Measurements from ENCODE around the gene NMNAT1. TPM values are rescaled to one million over a fixed set of nuclear protein-coding genes. Genes with fewer than 3 reads are reported as not detected.
"Not testable (repeated sequence)": the region's sequence is repeated elsewhere in the genome, so short reads cannot be mapped to it uniquely, and the experiment has no call there.

NMNAT1 gene
- total and polyA plus RNA-seq, 5 donors = 13.1 to 19.1 (median 17.8) TPM

DNA sequence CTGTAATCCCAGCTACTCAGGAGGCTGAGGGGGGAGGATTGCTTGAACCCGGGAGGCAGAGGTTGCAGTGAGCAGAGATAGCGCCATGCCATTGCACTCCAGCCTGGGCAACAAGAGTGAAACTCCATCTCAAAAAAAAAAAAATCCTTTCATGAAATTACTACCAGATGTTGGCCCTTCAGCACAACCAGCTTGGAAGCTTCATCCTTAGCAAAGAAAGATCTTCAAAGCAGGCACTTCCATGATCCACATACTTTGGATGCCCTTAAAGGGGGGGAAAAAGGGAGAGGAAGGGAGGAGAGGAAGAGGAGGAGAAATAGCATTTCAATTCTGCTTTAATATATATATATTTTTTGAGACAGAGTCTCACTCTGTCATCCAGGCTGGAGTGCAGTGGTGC is 77.4 kb downstream of the NMNAT1 start:
- H3K4me1 ChIP-seq (ENCODE audit: control insufficient read depth, insufficient read depth, low read length); H3K27ac ChIP-seq (ENCODE audit: low read length); H3K9me3 ChIP-seq (ENCODE audit: control insufficient read depth, low read length); H3K4me3 ChIP-seq (ENCODE audit: low read length); H3K27me3 ChIP-seq (ENCODE audit: control insufficient read depth, insufficient read depth); DNase-seq; intact Hi-C loops (cut with DNase I); ATAC-seq: not testable (repeated sequence)
- WGBS = 64% methylated on average over 2 of the region's 2 CpGs

DNA sequence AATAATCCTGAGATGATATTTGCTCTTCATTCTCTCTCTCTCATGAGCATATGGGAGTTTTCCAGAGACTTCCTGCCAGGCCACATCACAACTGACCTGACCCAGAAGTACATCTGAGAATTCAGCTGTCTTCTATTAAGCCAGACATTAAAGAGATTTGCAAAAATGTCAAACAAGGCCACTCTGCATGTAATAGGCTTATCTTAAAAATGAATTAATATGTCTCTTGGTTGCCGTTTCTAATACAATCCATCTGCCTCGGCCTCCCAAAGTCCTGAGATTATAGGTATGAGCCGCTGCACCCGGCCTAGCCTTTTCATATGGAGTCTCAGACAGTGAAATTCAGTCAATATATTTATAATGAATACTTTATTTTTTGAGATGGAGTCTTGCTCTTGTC is 78.7 kb downstream of the NMNAT1 start:
- H3K27ac ChIP-seq (ENCODE audit: low read length); H3K27me3 ChIP-seq (ENCODE audit: control insufficient read depth, insufficient read depth); ATAC-seq; H3K4me3 ChIP-seq (ENCODE audit: low read length); H3K9me3 ChIP-seq (ENCODE audit: control insufficient read depth, low read length); DNase-seq; intact Hi-C loops (cut with DNase I); H3K4me1 ChIP-seq (ENCODE audit: control insufficient read depth, insufficient read depth, low read length): not testable (repeated sequence)
- 85% methylated on average over 4 of the region's 4 CpGs for WGBS

DNA sequence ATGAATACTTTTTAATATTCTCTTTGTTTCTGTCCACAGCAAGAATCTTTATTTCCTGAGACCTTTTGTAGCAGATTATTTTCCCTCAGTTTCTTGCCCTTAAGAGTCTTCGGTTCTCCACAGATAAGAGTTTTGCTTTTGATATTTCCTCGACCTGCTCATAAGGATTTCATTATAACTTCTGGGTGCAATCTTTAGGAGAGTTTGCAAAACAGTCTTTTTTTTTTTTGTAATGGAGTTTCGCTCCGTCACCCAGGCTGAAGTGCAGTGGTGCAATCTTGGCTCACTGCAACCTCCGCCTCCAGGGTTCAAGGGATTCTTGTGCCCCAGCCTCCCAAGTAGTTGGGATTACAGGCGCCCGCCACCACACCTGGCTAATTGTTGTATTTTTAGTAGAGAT is 79.4 kb downstream of the NMNAT1 start:
- ATAC-seq (no peak), DNase-seq (no peak)
- Histone ChIP-seq H3K27ac (ENCODE audit: low read length) (no peak overlapping the region), H3K9me3 (ENCODE audit: control insufficient read depth, low read length) (no peaks in the 10 kb centered on the region), H3K4me3 (ENCODE audit: low read length) (no peak overlapping the region), H3K27me3 (ENCODE audit: control insufficient read depth, insufficient read depth) (no peaks in the 10 kb centered on the region), H3K4me1 (ENCODE audit: control insufficient read depth, insufficient read depth, low read length) (no peaks in the 10 kb centered on the region)
- 84% methylated on average over 7 of the region's 7 CpGs for WGBS
- intact Hi-C loops (cut with DNase I) = no loop called here

- intact Hi-C loops (cut with DNase I) = no loop called here
- H3K4me3 ChIP-seq (ENCODE audit: low read length) = no peak overlapping the region
- H3K27ac ChIP-seq (ENCODE audit: low read length) = no peak overlapping the region
- DNase-seq (no peak), ATAC-seq (no peak)
- no peaks in the 10 kb centered on the region for H3K9me3 ChIP-seq (ENCODE audit: control insufficient read depth, low read length)
- no peaks in the 10 kb centered on the region for H3K4me1 ChIP-seq (ENCODE audit: control insufficient read depth, insufficient read depth, low read length)
- WGBS = 86% methylated on average over 2 of the region's 2 CpGs
- H3K27me3 ChIP-seq (ENCODE audit: control insufficient read depth, insufficient read depth) = no peaks in the 10 kb centered on the region
These were observed 82.1 kb downstream of the NMNAT1 start for GRCh38 chr1:10025354-10025753.

GRCh38 chr1:10027027-10027426 is 83.8 kb downstream of the NMNAT1 start:
- intact Hi-C loops (cut with DNase I) = no loop called here
- H3K9me3 ChIP-seq (ENCODE audit: control insufficient read depth, low read length) = no peaks in the 10 kb centered on the region
- ATAC-seq = no peak
- no peak overlapping the region for H3K27ac ChIP-seq (ENCODE audit: low read length)
- no peaks in the 10 kb centered on the region for H3K27me3 ChIP-seq (ENCODE audit: control insufficient read depth, insufficient read depth)
- no peaks in the 10 kb centered on the region for H3K4me1 ChIP-seq (ENCODE audit: control insufficient read depth, insufficient read depth, low read length)
- no peak for DNase-seq
- H3K4me3 ChIP-seq (ENCODE audit: low read length) = no peak overlapping the region

DNA sequence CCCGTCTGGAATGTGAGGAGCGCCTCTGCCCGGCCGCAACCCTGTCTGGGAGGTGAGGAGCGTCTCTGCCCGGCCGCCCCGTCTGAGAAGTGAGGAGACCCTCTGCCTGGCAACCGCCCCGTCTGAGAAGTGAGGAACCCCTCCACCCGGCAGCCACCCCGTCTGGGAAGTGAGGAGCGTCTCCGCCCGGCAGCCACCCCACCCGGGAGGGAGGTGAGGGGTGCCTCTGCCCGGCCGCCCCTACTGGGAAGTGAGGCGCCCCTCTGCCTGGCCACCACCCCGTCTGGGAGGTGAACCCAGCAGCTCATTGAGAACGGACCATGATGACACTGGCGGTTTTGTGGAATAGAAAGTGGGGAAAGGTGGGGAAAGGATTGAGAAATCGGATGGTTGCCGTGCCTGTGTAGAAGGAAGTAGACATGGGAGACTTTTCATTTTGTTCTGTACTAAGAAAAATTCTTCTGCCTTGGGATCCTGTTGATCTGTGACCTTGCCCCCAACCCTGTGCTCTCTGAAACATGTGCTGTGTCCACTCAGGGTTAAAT is 85.8 kb downstream of the NMNAT1 start:
- 86% methylated on average over 23 of the region's 24 CpGs for WGBS
- H3K4me1 ChIP-seq (ENCODE audit: control insufficient read depth, insufficient read depth, low read length); H3K27me3 ChIP-seq (ENCODE audit: control insufficient read depth, insufficient read depth); H3K9me3 ChIP-seq (ENCODE audit: control insufficient read depth, low read length); intact Hi-C loops (cut with DNase I); H3K4me3 ChIP-seq (ENCODE audit: low read length); ATAC-seq; H3K27ac ChIP-seq (ENCODE audit: low read length); DNase-seq: not testable (repeated sequence)

- intact Hi-C loops (cut with DNase I) = loop anchor here in 3 of 4 donors (5.0 to 10.0 kb wide), 4 partner anchors 73 to 154 kb away; partner anchors contain the start of genes LZIC (in 1 of the 3) and NMNAT1 (in 1 of the 3)
- Histone ChIP-seq H3K4me1 (ENCODE audit: control insufficient read depth, insufficient read depth, low read length) (no peaks in the 10 kb centered on the region), H3K27me3 (ENCODE audit: control insufficient read depth, insufficient read depth) (no peaks in the 10 kb centered on the region), H3K4me3 (ENCODE audit: low read length) (no peak overlapping the region), H3K9me3 (ENCODE audit: control insufficient read depth, low read length) (no peaks in the 10 kb centered on the region), H3K27ac (ENCODE audit: low read length) (no peak overlapping the region)
- WGBS = 63% methylated on average over 3 of the region's 3 CpGs
- no peak for ATAC-seq
- no peak for DNase-seq
These were observed 88.2 kb downstream of the NMNAT1 start for GRCh38 chr1:10031461-10031860.

- H3K9me3 ChIP-seq (ENCODE audit: control insufficient read depth, low read length) = no peaks in the 10 kb centered on the region
- peak within 1 kb of the TSS; percentile 80 for H3K4me3 ChIP-seq (ENCODE audit: low read length)
- peak; percentile 100 for ATAC-seq
- peak within 1 kb of the TSS; percentile 83 for H3K27ac ChIP-seq (ENCODE audit: low read length)
- no peaks in the 10 kb centered on the region for H3K4me1 ChIP-seq (ENCODE audit: control insufficient read depth, insufficient read depth, low read length)
- H3K27me3 ChIP-seq (ENCODE audit: control insufficient read depth, insufficient read depth) = no peaks in the 10 kb centered on the region
- intact Hi-C loops (cut with DNase I) = loop anchor here in 3 of 4 donors (5.0 to 10.0 kb wide), 4 partner anchors 72 to 155 kb away; partner anchors contain the start of genes LZIC (in 1 of the 3) and NMNAT1 (in 1 of the 3)
- DNase-seq = peak; percentile 98 to 100 (median 99)
- under 1% methylated on average over 73 of the region's 73 CpGs for WGBS
These were observed 89.5 kb downstream of the NMNAT1 start, which contains the start of gene UBE4B for GRCh38 chr1:10032590-10033358. Gene UBE4B (plus strand): TSS chr1:10032958. CDS start chr1:10033671, 713 bp downstream.

DNA sequence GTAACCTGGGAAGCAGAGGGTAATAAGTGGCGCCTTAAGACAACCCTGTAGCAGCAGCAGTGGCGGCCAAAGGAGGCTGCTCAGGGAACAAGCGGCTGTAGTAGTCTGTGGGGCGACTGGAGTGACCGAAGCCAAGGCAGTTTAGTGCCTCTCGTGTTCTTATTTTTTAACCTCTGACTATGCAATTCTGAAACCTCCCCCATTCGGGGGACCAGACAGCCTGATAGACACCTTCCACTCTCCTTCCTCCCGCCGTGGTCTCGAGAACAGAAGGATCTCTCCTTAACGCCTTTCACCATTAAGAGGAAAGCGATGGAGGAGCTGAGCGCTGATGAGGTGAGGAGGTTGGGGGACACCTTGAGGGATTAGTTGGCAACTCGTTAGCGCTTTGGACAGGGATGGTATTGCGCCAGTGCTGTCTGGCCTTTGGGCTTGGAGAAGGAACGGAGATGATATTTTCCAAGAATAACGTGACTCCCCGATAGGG is 90.1 kb downstream of the NMNAT1 start:
- Histone ChIP-seq H3K4me3 (ENCODE audit: low read length) (peak overlapping the region; percentile 80), H3K27ac (ENCODE audit: low read length) (peak overlapping the region; percentile 83), H3K27me3 (ENCODE audit: control insufficient read depth, insufficient read depth) (no peaks in the 10 kb centered on the region), H3K4me1 (ENCODE audit: control insufficient read depth, insufficient read depth, low read length) (no peaks in the 10 kb centered on the region), H3K9me3 (ENCODE audit: control insufficient read depth, low read length) (no peaks in the 10 kb centered on the region)
- intact Hi-C loops (cut with DNase I) = loop anchor here in 3 of 4 donors (5.0 to 10.0 kb wide), 4 partner anchors 71 to 156 kb away; partner anchors contain the start of genes LZIC (in 1 of the 3) and NMNAT1 (in 1 of the 3)
- WGBS = 1% methylated on average over 19 of the region's 19 CpGs
- DNase-seq = no peak
- peak; percentile 40 to 48 for ATAC-seq

All from right cardiac atrium (tissue), 5 donors.